GM21576 (cell line): ENCODE measurements around the gene FOLR2.
"Not testable (repeated sequence)": the region's sequence is repeated elsewhere in the genome, so short reads cannot be mapped to it uniquely, and the experiment has no call there.

Source experiments
- ATAC-seq: cut with Tn5 transposase; IDR thresholded peaks from one replicate; pipeline ENCODE4 v1.9.1; 2021; ENCODE audit warnings: mild to moderate bottlenecking, moderate library complexity; ENCODE audit not compliant: unreplicated experiment

The FOLR2 gene

GRCh38 chr11:72216638-72217037, at the start of gene FOLR2:
Gene FOLR2 (plus strand): TSS chr11:72216794. CDS start chr11:72218585, 1,791 bp downstream.
- ATAC-seq = no peak

DNA sequence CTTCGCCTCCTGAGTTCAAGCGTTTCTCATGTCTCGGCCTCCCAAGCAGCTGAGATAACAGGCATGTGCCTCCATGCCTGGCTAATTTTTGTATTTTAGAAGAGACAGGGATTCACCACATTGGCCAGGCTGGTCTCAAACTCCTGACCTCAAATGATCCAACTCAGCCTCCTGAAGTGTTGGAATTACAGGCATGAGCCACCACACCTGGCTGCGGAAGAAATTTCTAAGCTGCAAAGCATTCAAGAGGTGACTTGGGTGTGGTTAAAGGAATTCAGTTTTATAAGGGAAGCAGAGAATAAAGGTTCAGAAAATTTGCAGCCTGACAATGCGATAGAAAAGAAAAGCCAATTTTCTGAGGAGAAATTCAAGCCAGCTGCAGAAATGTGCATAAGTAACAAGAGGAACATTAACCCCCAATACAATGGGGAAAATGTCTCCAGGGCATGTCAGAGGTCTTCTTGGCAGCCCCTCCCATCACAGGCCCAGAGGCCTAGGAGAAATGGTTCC, 47.5 kb upstream of the FOLR2 start:
- ATAC-seq = not testable (repeated sequence)

DNA sequence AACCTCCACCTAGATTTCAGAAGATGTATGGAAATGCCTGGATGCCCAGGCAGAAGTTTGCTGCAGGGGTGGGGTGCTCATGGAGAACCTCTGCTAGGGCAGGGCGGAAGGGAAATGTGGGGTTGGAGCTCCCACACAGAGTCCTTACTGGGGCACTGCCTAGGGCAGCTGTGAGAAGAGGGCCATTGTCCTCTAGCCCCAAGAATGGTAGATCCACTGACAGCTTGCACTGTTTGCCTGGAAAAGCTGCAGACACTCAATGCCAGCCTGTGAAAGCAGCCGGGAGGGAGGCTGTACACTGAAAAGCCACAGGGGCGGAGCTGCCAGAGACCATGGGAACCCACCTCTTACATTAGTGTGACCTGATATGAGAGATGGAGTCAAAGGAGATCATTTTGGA, 46.8 kb upstream of the FOLR2 start:
- ATAC-seq = not testable (repeated sequence)

DNA sequence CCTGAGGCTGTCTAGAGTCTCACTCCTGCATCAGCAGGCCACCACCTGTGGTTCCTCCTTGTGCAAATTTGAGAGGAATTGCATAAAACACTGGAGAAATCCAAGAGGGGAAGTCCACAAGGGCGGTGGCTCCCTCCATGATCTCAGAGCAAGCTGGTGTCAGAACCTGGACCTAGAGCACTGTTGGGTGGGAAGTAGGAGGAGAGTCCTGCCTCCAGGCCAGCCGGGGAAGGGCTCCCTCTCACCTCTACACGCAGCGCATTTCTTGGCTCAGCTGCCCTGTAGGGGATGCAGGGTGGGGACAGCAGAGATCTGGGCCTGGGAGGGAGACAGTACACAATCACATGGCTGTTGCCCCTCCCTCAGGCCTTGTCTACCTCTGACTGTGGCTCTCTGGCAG, 44.6 kb upstream of the FOLR2 start:
- not testable (repeated sequence) for ATAC-seq

GRCh38 chr11:72173291-72173690, 43.3 kb upstream of the FOLR2 start:
- ATAC-seq = no peak

- no peak for ATAC-seq
Observed at GRCh38 chr11:72174302-72175070, 42.1 kb upstream of the FOLR2 start.

- no peak for ATAC-seq
Observed at GRCh38 chr11:72177656-72178055, 38.9 kb upstream of the FOLR2 start.

- no peak for ATAC-seq
Observed at GRCh38 chr11:72179049-72179803, 37.4 kb upstream of the FOLR2 start.

DNA sequence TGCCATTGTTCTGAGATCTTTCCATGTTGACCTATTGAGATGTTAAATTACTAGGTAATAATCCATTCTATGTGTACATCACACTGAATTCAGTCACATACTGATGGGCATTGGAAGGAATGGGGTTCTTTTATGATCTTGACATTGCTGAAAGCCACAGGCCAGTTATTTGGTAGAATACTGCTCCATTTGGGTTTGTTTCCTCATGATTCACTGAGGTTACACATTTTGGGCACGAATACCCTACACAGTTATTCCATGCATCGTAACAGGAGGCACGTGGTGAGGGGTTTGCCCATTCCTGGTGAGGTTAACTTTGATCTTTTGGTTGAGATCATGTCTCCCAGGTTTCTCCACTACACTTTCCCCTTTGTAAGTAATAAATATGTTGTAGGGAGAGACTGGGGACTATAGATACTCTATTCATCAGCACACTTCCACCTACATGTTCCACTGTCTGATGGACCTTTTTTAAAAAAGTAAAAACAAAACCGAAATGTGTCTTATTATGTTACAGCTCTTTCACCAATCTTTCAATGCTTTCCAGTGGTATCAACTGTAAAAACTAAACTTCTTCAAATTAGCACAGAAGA, 36.7 kb upstream of the FOLR2 start:
- ATAC-seq = no peak

- not testable (repeated sequence) for ATAC-seq
Observed at GRCh38 chr11:72180892-72181552, 35.6 kb upstream of the FOLR2 start.

DNA sequence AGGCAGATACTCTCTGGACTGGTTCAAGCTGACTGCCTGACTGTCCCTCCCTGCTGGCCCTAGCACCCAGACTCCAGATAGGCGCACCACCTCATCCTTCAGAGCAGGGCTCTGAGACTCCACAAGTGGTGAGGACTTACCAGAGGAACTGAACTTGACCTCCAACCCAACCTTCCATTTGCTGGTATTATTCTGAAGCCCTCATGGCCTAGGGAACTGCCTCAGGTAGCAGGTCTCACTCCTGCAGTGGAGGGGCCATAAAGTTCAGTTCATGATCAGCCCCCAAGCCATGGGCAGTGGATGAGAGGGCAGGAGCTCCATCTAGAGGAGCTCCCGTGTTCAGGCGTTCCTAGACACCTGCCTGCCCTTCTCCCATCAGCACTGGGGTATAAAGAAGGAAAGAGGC, 35.0 kb upstream of the FOLR2 start:
- ATAC-seq = not testable (repeated sequence)

DNA sequence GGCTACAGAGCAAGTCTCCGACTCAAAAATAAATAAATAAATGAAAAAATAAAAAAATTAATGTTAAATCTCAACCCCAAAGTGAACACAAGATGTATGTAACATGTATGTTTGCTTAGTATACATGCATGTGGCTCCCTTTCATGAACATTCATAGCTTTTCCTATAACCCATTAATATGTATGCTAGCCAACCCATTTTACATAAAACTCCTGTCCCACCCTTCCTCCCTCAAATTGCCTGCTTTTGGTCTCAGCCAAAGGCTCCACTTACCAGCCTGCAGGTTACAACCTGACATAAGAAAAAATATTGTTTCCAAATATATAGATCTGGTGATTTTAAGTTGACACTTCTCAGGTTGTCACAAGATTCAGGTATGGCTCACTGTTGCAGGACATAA, 28.3 kb upstream of the FOLR2 start:
- ATAC-seq = no peak

- ATAC-seq = no peak
Observed at GRCh38 chr11:72189455-72190250, 26.9 kb upstream of the FOLR2 start.

DNA sequence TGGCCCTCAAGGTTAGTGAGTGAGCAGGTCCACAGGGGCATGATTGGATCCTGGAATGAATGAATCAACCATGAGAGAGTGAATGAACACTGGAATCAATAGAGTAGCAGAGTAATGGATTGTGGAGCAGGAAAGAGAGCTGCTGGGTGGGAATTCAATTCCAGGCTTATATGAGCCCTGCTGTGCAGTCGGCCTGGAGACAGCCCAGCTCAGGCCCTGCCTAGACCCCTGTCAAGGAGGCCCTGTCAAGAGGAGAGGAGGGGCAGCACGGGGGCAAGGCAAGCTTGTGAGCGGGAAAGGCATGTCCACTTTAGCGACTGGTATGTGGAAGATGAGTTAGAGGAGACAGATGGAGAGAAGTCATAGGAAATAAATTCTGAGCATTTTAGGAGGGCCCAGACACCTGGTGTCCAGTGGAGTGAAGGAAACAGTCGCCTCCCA, 25.9 kb upstream of the FOLR2 start:
- no peak for ATAC-seq

GRCh38 chr11:72191961-72192381, 24.6 kb upstream of the FOLR2 start, which contains the start of gene FOLR1:
Gene FOLR1 (plus strand): TSS chr11:72192140. CDS start chr11:72192174, 34 bp downstream.
- no peak for ATAC-seq

DNA sequence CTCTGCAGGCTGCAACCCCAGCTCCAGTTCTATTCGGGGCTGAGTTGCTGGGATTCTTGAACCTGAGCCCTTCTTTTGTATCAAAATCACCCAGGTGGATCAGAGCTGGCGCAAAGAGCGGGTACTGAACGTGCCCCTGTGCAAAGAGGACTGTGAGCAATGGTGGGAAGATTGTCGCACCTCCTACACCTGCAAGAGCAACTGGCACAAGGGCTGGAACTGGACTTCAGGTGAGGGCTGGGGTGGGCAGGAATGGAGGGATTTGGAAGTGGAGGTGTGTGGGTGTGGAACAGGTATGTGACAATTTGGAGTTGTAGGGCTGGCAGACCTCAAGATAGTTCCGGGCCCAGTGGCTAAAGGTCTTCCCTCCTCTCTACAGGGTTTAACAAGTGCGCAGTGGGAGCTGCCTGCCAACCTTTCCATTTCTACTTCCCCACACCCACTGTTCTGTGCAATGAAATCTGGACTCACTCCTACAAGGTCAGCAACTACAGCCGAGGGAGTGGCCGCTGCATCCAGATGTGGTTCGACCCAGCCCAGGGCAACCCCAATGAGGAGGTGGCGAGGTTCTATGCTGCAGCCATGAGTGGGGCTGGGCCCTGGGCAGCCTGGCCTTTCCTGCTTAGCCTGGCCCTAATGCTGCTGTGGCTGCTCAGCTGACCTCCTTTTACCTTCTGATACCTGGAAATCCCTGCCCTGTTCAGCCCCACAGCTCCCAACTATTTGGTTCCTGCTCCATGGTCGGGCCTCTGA, 20.9 kb upstream of the FOLR2 start:
- no peak for ATAC-seq

DNA sequence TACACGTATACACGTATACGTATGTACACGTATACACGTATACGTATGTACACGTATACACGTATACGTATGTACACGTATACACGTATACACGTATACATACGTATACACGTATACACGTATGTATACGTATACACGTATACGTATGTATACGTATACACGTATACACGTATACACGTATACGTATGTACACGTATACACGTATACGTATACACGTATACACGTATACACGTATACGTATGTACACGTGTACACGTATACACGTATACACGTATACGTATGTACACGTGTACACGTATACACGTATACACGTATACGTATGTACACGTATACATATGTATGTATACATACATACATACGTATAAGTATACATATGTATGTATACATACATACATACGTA, 15.1 kb upstream of the FOLR2 start:
- not testable (repeated sequence) for ATAC-seq

DNA sequence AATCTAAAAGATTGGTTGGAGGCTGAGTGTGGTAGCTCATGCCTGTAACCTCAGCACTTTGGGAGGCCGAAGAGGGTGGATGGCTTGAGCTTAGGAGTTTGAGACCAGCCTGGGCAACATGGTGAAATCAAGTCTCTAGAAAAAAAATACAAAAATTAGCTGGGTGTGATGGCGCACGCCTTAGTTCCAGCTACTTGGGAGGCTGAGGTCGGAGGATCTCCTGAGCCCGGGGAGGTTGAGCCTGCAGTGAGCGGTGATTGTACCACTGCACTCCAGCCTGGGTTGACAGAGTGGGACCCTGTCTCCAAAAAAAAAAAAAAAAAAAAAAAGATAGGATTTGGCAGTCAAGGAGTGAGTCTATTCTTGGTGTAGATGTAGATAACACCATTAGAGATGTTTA, 14.0 kb upstream of the FOLR2 start:
- ATAC-seq = no peak

- ATAC-seq = no peak
Observed at GRCh38 chr11:72203163-72203562, 13.4 kb upstream of the FOLR2 start.
